Tibial artery (tissue), 4 donors: ENCODE results near the gene PIGZ.

Source experiments
- DNase-seq, 2 donors: peaks; one replicate each; pipeline ENCODE4 v3.0.0-alpha.2; 2019
- H3K27ac ChIP-seq, 2 donors: fragments of 200-600 bp; sonication (generic) in 1 of 2; 1 replicate in 1 of 2; 2 replicates in 1 of 2; pipeline ENCODE4 v1.5.1; 2018 to 2019; ENCODE audit warnings: mild to moderate bottlenecking in 1 of 2
- H3K27me3 ChIP-seq, 2 donors: fragments of 200-600 bp; sonication (generic) in 1 of 2; one replicate each; pipeline versions ENCODE4 v1.5.1 to v1.6.0; 2016 to 2019
- H3K36me3 ChIP-seq, 3 donors: fragments of 200-600 bp; sonication (generic) in 2 of 3; one replicate each; pipeline ENCODE4 v1.5.1; 2016 to 2019; ENCODE audit warnings: mild to moderate bottlenecking in 2 of 3
- H3K4me1 ChIP-seq, 4 donors: fragments of 200-600 bp; sonication (generic) in 2 of 4; 1 replicate in 3 of 4; 2 replicates in 1 of 4; pipeline ENCODE4 v1.5.1; 2016 to 2019
- H3K4me3 ChIP-seq, 2 donors: fragments of 200-600 bp; sonication (generic) in 1 of 2; 1 replicate in 1 of 2; 2 replicates in 1 of 2; pipeline ENCODE4 v1.5.1; 2018 to 2019; ENCODE audit warnings: mild to moderate bottlenecking in 2 of 2
- H3K9me3 ChIP-seq, 3 donors: fragments of 200-600 bp; sonication (generic) in 1 of 3; one replicate each; pipeline ENCODE4 v1.5.1; 2016 to 2019
- intact Hi-C: fragments of 100-400 bp; cut with DNase I; formaldehyde crosslinking; loops from one replicate; pipeline ENCODE4 v1.15.0; 2023; ENCODE audit warnings: low total_unique reads
- TF ChIP-seq, protein P1 (sequence below), 2 experiments: fragments of 200-600 bp in 1 of 2; fragments of 450-650 bp in 1 of 2; IDR thresholded peaks; one replicate each; pipeline ENCODE4 v1.5.1; 2017 to 2019; ENCODE audit warnings: antibody characterized with exemption in 2 of 2, mild to moderate bottlenecking in 1 of 2, moderate library complexity in 1 of 2

PIGZ gene

DNA sequence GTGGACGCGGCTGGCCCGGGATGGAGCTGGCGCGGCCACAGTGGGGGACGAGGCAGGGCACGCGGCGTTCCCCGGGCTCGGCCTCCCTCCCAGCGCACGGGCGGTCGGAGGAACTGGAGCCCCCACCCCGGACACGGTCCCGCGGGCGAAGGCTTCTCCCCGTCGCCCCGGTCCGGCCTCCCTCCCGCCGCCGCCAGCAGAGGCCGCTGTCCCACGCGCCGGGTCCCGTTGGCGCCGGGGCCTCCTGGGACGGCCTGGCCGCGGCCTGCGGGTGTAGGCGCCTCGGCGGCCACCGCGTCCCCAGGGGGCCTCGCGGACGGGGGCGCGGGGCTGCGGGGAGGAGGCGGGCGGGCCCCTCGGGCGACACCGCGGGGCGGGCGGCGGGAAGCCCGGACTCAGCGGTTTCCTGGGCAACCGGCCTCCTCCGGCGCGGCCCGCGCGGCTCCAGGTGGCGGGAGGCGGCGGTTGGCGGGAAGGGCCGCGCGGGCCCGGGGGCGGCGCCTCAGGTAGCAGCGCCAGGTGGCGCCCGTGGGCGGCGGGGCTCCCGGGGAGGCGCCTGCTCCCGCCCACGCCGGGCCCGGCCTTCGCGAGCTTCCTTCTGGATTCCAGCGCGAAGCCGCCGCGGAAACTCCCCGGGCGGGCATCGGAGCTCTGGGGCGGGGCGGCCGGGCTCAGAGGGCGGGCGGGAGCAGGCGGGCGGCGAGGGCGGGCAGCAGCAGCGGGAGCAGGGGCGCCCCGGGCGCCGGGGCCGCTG is 34.2 kb upstream of the PIGZ start:
- peaks cover 0 to 1% of the 10 kb centered on the region in 2 donors for H3K27me3 ChIP-seq
- H3K4me3 ChIP-seq: peak overlapping the region; percentile 69 to 70
- H3K9me3 ChIP-seq: no peaks in the 10 kb centered on the region
- TF ChIP-seq, protein P1, sequence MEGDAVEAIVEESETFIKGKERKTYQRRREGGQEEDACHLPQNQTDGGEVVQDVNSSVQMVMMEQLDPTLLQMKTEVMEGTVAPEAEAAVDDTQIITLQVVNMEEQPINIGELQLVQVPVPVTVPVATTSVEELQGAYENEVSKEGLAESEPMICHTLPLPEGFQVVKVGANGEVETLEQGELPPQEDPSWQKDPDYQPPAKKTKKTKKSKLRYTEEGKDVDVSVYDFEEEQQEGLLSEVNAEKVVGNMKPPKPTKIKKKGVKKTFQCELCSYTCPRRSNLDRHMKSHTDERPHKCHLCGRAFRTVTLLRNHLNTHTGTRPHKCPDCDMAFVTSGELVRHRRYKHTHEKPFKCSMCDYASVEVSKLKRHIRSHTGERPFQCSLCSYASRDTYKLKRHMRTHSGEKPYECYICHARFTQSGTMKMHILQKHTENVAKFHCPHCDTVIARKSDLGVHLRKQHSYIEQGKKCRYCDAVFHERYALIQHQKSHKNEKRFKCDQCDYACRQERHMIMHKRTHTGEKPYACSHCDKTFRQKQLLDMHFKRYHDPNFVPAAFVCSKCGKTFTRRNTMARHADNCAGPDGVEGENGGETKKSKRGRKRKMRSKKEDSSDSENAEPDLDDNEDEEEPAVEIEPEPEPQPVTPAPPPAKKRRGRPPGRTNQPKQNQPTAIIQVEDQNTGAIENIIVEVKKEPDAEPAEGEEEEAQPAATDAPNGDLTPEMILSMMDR (IDR thresholded peaks at IDR 0.05): peak; percentile 72 to 84
- intact Hi-C loops: no loop called here
- DNase-seq: peak; percentile 47 to 81
- H3K36me3 ChIP-seq: no peaks in the 10 kb centered on the region
- peak overlapping the region; percentile 85 to 97 for H3K27ac ChIP-seq
- H3K4me1 ChIP-seq: peaks cover 0 to 21% (median 8%) of the 10 kb centered on the region in 4 donors

DNA sequence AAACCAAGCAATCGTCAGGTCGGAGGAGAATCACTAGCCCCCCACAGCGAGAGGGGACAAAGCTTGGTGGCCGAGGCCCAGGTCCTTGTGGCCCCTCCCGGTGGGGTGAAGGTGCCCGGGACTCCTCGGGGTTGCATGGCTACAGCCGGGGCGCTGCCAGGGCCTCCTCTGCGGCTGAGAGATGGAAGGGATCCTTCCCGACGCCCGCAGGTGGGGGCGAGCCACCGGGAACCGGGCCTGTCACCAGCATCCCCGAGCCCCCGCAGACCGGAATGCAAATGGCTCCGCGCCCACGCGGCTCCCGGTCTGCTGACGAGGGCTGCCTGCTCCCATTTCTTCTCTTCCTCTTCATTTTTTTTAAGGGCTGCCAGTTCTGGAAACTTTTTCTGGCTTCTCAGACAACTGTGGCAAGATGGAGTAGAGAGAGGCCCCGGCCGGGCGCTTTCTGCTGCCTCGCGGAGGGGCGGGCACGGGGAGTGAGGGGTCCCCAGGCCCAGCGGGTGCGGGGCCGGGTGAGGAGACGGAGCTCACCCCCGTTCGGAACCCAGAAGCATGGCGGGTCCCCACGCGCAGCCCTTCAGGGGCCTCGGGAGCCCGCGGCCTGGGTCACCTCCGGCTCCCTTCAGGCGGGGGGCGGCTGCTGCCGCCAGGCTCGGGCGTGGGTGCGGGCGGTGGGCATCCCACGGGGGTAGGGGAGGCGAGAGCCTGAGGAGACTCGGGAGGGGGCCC is 33.5 kb upstream of the PIGZ start:
- Histone ChIP-seq H3K27ac (peak overlapping the region; percentile 85 to 97), H3K36me3 (no peaks in the 10 kb centered on the region), H3K4me1 (peaks cover 0 to 21% (median 8%) of the 10 kb centered on the region in 4 donors), H3K27me3 (no peaks in the 10 kb centered on the region), H3K9me3 (no peaks in the 10 kb centered on the region), H3K4me3 (peak overlapping the region; percentile 69 to 70)
- TF ChIP-seq, protein P1 (IDR thresholded peaks at IDR 0.05): no peak
- peak in 1 of 2 donors; percentile 66 for DNase-seq
- intact Hi-C loops: no loop called here

DNA sequence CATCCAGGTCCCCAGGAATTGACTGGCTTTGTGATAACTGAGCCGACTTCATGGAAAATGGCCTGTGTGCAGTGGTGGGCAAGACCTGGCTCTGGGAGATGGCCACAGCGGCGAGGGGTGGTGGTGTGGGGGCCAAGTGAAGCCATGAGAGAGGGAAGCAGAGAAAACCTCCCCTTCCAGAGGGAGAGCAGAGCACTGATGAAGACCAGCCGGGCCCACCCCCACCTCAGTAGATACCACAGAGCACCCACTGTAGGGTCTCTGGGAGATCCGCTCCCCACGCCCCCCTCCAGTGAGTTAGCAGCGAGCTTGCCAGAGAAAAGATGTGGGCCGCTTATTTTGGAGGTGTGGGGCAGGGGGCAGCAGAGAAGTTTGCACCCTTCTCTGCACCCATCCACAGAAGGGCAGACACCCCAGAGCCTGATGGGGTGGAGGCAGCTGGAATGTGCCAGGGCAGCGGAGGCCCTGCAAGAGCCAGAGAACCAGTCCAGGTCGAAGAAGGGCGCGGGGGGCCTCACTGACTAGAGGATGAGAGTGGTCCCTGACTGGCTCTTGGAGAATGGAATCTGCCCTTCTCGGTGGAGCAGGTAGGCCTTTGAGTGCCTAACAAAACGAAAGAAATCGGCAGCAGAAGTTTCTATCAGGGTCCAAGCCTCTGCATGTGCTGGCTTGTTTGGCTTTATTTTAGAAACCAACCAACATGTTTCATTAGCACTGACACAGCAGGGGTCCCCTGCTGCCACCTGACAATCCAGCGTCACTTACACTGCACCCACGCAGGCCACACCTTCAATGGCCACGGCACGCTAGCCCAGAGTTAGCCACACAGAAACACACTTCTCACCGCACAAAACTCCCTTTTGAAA is 32.7 kb upstream of the PIGZ start:
- peak overlapping the region in 1 of 2 donors; percentile 69 for H3K4me3 ChIP-seq
- intact Hi-C loops: no loop called here
- TF ChIP-seq, protein P1 (IDR thresholded peaks at IDR 0.05): no peak
- peaks cover 0 to 21% (median 8%) of the 10 kb centered on the region in 4 donors for H3K4me1 ChIP-seq
- H3K9me3 ChIP-seq: no peaks in the 10 kb centered on the region
- peak in 1 of 2 donors; percentile 60 for DNase-seq
- no peaks in the 10 kb centered on the region for H3K27me3 ChIP-seq
- H3K27ac ChIP-seq: peak overlapping the region; percentile 85 to 97
- H3K36me3 ChIP-seq: no peaks in the 10 kb centered on the region

DNA sequence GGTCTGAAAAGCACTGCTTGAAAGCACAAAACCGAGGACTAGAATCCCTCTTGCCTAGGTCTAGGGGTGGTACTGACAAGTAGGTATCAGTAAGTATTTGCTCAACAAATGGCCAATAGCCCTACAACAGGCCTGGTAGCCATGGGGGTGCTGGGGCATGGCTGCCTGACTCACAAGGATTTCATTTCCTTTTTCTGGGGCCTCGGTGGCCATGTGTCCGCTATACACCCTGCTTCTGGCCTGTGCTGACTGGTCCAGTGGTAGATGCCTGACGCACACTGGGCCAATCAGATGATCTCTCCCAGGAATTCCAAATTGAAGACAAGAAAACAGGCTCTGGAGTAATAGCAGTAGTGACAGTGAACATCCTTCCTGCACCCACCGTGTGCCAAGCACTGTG is 31.6 kb upstream of the PIGZ start:
- peaks cover 0 to 21% (median 8%) of the 10 kb centered on the region in 4 donors for H3K4me1 ChIP-seq
- no peak overlapping the region for H3K27ac ChIP-seq
- H3K9me3 ChIP-seq: no peaks in the 10 kb centered on the region
- intact Hi-C loops: no loop called here
- H3K4me3 ChIP-seq: no peak overlapping the region
- DNase-seq: peak in 1 of 2 donors; percentile 53
- H3K27me3 ChIP-seq: no peaks in the 10 kb centered on the region
- TF ChIP-seq, protein P1 (IDR thresholded peaks at IDR 0.05): no peak
- H3K36me3 ChIP-seq: no peaks in the 10 kb centered on the region

DNA sequence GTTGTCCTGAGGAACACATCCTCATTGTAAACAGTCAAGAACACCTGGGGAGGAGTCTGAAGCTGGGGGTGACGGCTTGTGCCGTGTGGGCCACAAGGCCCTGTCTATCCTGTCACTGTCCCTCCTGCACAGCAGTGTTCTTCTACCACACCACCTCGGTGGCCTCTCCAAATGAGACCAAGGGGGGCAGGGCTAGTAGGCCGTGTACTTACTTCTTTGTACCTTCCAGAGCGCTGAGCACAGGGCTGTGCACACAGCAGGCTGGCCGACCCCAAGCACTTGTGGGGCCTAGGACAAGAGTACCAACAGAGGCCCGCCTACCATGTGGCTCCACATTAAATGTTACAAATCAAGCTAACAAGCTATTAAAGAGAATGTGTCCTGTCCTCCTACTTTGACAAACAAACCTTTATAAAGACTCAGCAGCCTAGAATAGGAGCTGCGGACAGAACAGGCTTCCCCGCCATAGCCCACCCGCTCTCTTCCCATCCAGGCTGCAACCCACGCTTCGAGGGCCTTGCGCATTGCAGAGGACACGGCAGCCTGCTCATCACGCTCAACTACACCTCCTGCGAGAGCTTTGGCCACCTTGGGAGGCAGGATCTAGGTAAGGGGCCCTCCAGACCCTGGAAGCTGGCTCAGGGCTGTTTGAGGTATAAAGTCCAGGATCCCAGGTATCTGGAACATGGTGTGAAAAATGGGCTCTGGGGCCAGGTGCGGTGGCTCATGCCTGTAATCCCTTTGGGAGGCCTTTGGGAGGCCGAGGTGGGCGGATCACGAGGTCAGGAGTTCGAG is 30.5 kb upstream of the PIGZ start:
- Histone ChIP-seq H3K4me3 (no peak overlapping the region), H3K4me1 (peaks cover 0 to 18% (median 8%) of the 10 kb centered on the region in 4 donors), H3K27me3 (no peaks in the 10 kb centered on the region), H3K9me3 (no peaks in the 10 kb centered on the region), H3K36me3 (no peaks in the 10 kb centered on the region), H3K27ac (no peak overlapping the region)
- peak in 1 of 2 donors; percentile 44 for DNase-seq
- TF ChIP-seq, protein P1 (IDR thresholded peaks at IDR 0.05): no peak
- intact Hi-C loops: no loop called here
